ENCODE data around the gene LRRC17.

Gene LRRC17

GRCh38 chr7:102938679-102939078, 25.9 kb downstream of the LRRC17 start:
- Histone ChIP-seq H2AFZ (ENCODE audit: low read length) (no peak overlapping the region), H3K4me3 (ENCODE audit: low read depth, low read length, poor library complexity, severe bottlenecking) (no peak overlapping the region), H3K27me3 (ENCODE audit: insufficient read depth, low read length) (no peaks in the 10 kb centered on the region), H3K9ac (ENCODE audit: low read length) (no peak overlapping the region), H3K36me3 (ENCODE audit: insufficient read depth, low read length) (no peaks in the 10 kb centered on the region), H3K79me2 (ENCODE audit: insufficient read depth, low read length) (no peaks in the 10 kb centered on the region), H3K9me2 (ENCODE audit: low read depth, low read length) (no peaks in the 10 kb centered on the region), H3K27ac (ENCODE audit: low read depth, low read length, poor library complexity, severe bottlenecking) (no peak overlapping the region), H3K4me1 (ENCODE audit: insufficient read depth, low read length, severe bottlenecking) (no peaks in the 10 kb centered on the region), H3K9me3 (ENCODE audit: low read length) (no peaks in the 10 kb centered on the region), H3K4me2 (ENCODE audit: low read length) (no peak overlapping the region), H3F3A (ENCODE audit: insufficient read depth, low read length) (no peaks in the 10 kb centered on the region), H4K20me1 (ENCODE audit: insufficient read depth, low read length) (no peaks in the 10 kb centered on the region)
- TF ChIP-seq, protein P1, sequence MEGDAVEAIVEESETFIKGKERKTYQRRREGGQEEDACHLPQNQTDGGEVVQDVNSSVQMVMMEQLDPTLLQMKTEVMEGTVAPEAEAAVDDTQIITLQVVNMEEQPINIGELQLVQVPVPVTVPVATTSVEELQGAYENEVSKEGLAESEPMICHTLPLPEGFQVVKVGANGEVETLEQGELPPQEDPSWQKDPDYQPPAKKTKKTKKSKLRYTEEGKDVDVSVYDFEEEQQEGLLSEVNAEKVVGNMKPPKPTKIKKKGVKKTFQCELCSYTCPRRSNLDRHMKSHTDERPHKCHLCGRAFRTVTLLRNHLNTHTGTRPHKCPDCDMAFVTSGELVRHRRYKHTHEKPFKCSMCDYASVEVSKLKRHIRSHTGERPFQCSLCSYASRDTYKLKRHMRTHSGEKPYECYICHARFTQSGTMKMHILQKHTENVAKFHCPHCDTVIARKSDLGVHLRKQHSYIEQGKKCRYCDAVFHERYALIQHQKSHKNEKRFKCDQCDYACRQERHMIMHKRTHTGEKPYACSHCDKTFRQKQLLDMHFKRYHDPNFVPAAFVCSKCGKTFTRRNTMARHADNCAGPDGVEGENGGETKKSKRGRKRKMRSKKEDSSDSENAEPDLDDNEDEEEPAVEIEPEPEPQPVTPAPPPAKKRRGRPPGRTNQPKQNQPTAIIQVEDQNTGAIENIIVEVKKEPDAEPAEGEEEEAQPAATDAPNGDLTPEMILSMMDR (IDR thresholded peaks at IDR 0.05; ENCODE audit: low read length): no peak
- TF ChIP-seq EZH2 (IDR thresholded peaks at IDR 0.05; ENCODE audit: borderline replicate concordance, low read length): no peak

GRCh38 chr7:102942181-102942866, 29.5 kb downstream of the LRRC17 start:
- TF ChIP-seq, protein P1 (IDR thresholded peaks at IDR 0.05; ENCODE audit: low read length): no peak
- no peak for TF ChIP-seq EZH2 (IDR thresholded peaks at IDR 0.05; ENCODE audit: borderline replicate concordance, low read length)
- Histone ChIP-seq H3K4me3 (ENCODE audit: low read depth, low read length, poor library complexity, severe bottlenecking) (no peak overlapping the region), H4K20me1 (ENCODE audit: insufficient read depth, low read length) (no peaks in the 10 kb centered on the region), H3K79me2 (ENCODE audit: insufficient read depth, low read length) (no peaks in the 10 kb centered on the region), H3K9ac (ENCODE audit: low read length) (no peak overlapping the region), H3F3A (ENCODE audit: insufficient read depth, low read length) (no peaks in the 10 kb centered on the region), H3K4me2 (ENCODE audit: low read length) (no peak overlapping the region), H3K27me3 (ENCODE audit: insufficient read depth, low read length) (no peaks in the 10 kb centered on the region), H3K9me2 (ENCODE audit: low read depth, low read length) (no peaks in the 10 kb centered on the region), H3K27ac (ENCODE audit: low read depth, low read length, poor library complexity, severe bottlenecking) (no peak overlapping the region), H3K9me3 (ENCODE audit: low read length) (no peaks in the 10 kb centered on the region), H3K4me1 (ENCODE audit: insufficient read depth, low read length, severe bottlenecking) (no peaks in the 10 kb centered on the region), H2AFZ (ENCODE audit: low read length) (0 out of 2 replicates have a peak overlapping the region, but pooled peaks have one; percentile 32), H3K36me3 (ENCODE audit: insufficient read depth, low read length) (no peaks in the 10 kb centered on the region)

GRCh38 chr7:102942868-102943267, 30.1 kb downstream of the LRRC17 start:
- TF ChIP-seq, protein P1 (IDR thresholded peaks at IDR 0.05; ENCODE audit: low read length): no peak
- TF ChIP-seq EZH2 (IDR thresholded peaks at IDR 0.05; ENCODE audit: borderline replicate concordance, low read length): no peak
- no peaks in the 10 kb centered on the region for H3K79me2 ChIP-seq (ENCODE audit: insufficient read depth, low read length)
- H3K4me3 ChIP-seq (ENCODE audit: low read depth, low read length, poor library complexity, severe bottlenecking): no peak overlapping the region
- no peaks in the 10 kb centered on the region for H3K36me3 ChIP-seq (ENCODE audit: insufficient read depth, low read length)
- H3K9me2 ChIP-seq (ENCODE audit: low read depth, low read length): no peaks in the 10 kb centered on the region
- no peaks in the 10 kb centered on the region for H3F3A ChIP-seq (ENCODE audit: insufficient read depth, low read length)
- H4K20me1 ChIP-seq (ENCODE audit: insufficient read depth, low read length): no peaks in the 10 kb centered on the region
- H3K4me1 ChIP-seq (ENCODE audit: insufficient read depth, low read length, severe bottlenecking): no peaks in the 10 kb centered on the region
- no peak overlapping the region for H3K4me2 ChIP-seq (ENCODE audit: low read length)
- H2AFZ ChIP-seq (ENCODE audit: low read length): no peak overlapping the region
- H3K27me3 ChIP-seq (ENCODE audit: insufficient read depth, low read length): no peaks in the 10 kb centered on the region
- H3K27ac ChIP-seq (ENCODE audit: low read depth, low read length, poor library complexity, severe bottlenecking): no peak overlapping the region
- H3K9ac ChIP-seq (ENCODE audit: low read length): no peak overlapping the region
- no peaks in the 10 kb centered on the region for H3K9me3 ChIP-seq (ENCODE audit: low read length)
